ENCODE measurements around the gene ANXA4.

GRCh38 chr2:69718338-69718965 lies 23.5 kb upstream of the ANXA4 start:
- TF ChIP-seq CTBP1 (IDR thresholded peaks at IDR 0.05; ENCODE audit: borderline replicate concordance) = no peak
- TF ChIP-seq ARNT (IDR thresholded peaks at IDR 0.05) = no peak
- no peak for TF ChIP-seq SUZ12 (IDR thresholded peaks at IDR 0.05)
- no peak for TF ChIP-seq FOXM1 (IDR thresholded peaks at IDR 0.05; ENCODE audit: borderline replicate concordance)
- TF ChIP-seq ZNF384 (IDR thresholded peaks at IDR 0.05) = no peak
- no peak for TF ChIP-seq BHLHE40 (IDR thresholded peaks at IDR 0.05; ENCODE audit: borderline replicate concordance)
- TF ChIP-seq TARDBP (IDR thresholded peaks at IDR 0.05) = no peak
- no peak for TF ChIP-seq SP1 (IDR thresholded peaks at IDR 0.05)
- TF ChIP-seq ELF4 (IDR thresholded peaks at IDR 0.05) = no peak
- no peak for TF ChIP-seq NFRKB (IDR thresholded peaks at IDR 0.05)

Measured in HEK293T (cell line).